Measurements from ENCODE around the gene MIOX. TPM values are rescaled to one million over a fixed set of nuclear protein-coding genes. Genes with fewer than 3 reads are reported as not detected.
"Not testable (repeated sequence)": the region's sequence is repeated elsewhere in the genome, so short reads cannot be mapped to it uniquely, and the experiment has no call there.

Gene MIOX
- total RNA-seq, 4 donors from 2014 or later, result not detected

DNA sequence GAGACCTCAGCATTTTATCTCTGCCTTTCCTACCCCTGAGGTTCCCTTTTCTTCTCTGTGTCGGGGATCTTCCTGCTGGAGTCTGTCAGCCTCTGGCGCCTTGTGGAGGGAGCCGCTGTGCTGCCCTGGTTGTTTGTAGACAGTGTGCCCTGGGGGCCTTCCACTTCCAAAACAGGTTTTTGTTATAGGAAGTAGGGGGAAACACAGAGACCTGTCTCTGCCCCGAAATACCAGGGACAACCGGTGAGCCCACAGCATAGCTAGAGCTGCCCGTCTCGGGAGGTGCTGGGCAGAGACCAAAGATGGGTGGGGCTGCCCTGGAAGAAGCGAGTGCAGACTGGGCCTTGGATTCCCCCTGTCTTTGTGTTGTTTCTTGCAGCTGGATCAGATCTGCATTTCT, 29.4 kb downstream of the MIOX start:
- WGBS, 2 donors, result 43 to 53% methylated on average over 3 to 4 of the region's 8 CpGs
- peaks cover 14 to 78% (median 15%) of the 10 kb centered on the region in 3 donors for H3K36me3 ChIP-seq
- H3K4me3 ChIP-seq, result no peak overlapping the region
- TF ChIP-seq POLR2A (IDR thresholded peaks at IDR 0.05) (no peak), CTCF (IDR thresholded peaks at IDR 0.05) (no peak)
- no peak overlapping the region for H3K27ac ChIP-seq
- no peaks in the 10 kb centered on the region for H3K27me3 ChIP-seq
- H3K4me1 ChIP-seq, result peaks cover 0 to 12% (median 0%) of the 10 kb centered on the region in 3 donors
- no peaks in the 10 kb centered on the region for H3K9me3 ChIP-seq
- intact Hi-C loops (cut with DNase I), result no loop called here
- DNase-seq, result no peak

DNA sequence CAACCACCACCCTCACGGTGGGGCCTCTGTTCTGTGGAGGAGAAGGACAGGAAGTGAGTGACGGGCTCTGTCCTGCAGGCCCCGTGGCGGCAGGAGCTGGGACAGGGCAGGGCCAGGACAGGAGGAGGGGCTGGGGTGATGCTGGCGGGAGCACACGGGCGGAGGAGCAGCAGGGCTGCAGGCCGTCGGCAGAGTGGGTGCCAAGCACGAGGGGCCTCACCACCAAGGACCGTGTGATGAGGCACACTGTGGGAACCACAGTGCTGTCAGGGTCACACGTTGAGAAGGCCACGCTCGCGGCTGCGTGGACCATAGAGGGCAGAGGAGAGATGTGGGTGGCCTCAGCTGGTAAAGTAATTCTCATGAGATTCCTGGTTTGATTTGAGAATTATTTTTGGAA, 30.2 kb downstream of the MIOX start:
- no peaks in the 10 kb centered on the region for H3K9me3 ChIP-seq
- 43% methylated on average over 2 of the region's 16 CpGs; no CpG with 5 or more reads in 1 of the 2 donors for WGBS, 2 donors
- intact Hi-C loops (cut with DNase I), result no loop called here
- H3K36me3 ChIP-seq, result peaks cover 18 to 81% (median 23%) of the 10 kb centered on the region in 3 donors
- TF ChIP-seq CTCF (IDR thresholded peaks at IDR 0.05) (no peak), POLR2A (IDR thresholded peaks at IDR 0.05) (no peak)
- no peak for DNase-seq
- H3K27me3 ChIP-seq, result no peaks in the 10 kb centered on the region
- peaks cover 0 to 10% (median 0%) of the 10 kb centered on the region in 3 donors for H3K4me1 ChIP-seq
- no peak overlapping the region for H3K27ac ChIP-seq
- no peak overlapping the region for H3K4me3 ChIP-seq

- intact Hi-C loops (cut with DNase I), result no loop called here
- no peaks in the 10 kb centered on the region for H3K27me3 ChIP-seq
- peaks cover 24 to 81% (median 31%) of the 10 kb centered on the region in 3 donors for H3K36me3 ChIP-seq
- H3K9me3 ChIP-seq, result no peaks in the 10 kb centered on the region
- TF ChIP-seq CTCF (IDR thresholded peaks at IDR 0.05), result no peak
- TF ChIP-seq POLR2A (IDR thresholded peaks at IDR 0.05), result no peak
- peaks cover 0 to 7% (median 0%) of the 10 kb centered on the region in 3 donors for H3K4me1 ChIP-seq
- no peak for DNase-seq
- no peak overlapping the region for H3K4me3 ChIP-seq
- 86 to 88% methylated on average over 6 to 8 of the region's 20 CpGs for WGBS, 2 donors
- H3K27ac ChIP-seq, result no peak overlapping the region
These were observed 31.0 kb downstream of the MIOX start for GRCh38 chr22:50517495-50518260.

- 77 to 100% methylated on average over 1 to 3 of the region's 7 CpGs for WGBS, 2 donors
- no peak for TF ChIP-seq CTCF (IDR thresholded peaks at IDR 0.05)
- TF ChIP-seq POLR2A (IDR thresholded peaks at IDR 0.05), result no peak
- Histone ChIP-seq H3K36me3 (peaks cover 33 to 82% (median 41%) of the 10 kb centered on the region in 3 donors), H3K9me3 (no peaks in the 10 kb centered on the region), H3K4me1 (peaks cover 0 to 13% (median 2%) of the 10 kb centered on the region in 3 donors), H3K4me3 (no peak overlapping the region), H3K27ac (no peak overlapping the region), H3K27me3 (no peaks in the 10 kb centered on the region)
- intact Hi-C loops (cut with DNase I), result no loop called here
- no peak for DNase-seq
These were observed 31.9 kb downstream of the MIOX start for GRCh38 chr22:50518606-50519005.

DNA sequence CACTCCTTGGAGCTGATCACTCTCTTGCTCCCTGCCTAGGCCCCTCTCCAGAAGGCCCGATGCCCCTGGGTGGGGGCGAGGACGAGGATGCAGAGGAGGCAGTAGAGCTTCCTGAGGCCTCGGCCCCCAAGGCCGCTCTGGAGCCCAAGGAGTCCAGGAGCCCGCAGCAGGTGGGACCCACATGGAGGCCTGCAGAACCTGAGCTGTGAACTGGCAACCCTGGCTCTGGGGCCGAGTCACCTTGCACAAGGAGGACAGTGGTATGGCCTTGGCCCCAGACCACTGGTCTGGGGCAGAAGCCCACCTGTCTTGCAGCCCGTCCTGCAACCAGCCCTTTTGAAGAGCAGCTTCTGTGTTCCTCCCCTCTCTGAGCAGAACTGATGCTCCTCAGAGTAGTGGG, 32.5 kb downstream of the MIOX start:
- intact Hi-C loops (cut with DNase I), result no loop called here
- H3K4me1 ChIP-seq, result peaks cover 4 to 19% (median 7%) of the 10 kb centered on the region in 3 donors
- no peaks in the 10 kb centered on the region for H3K27me3 ChIP-seq
- no CpG with 5 or more reads among the region's 8 CpGs for WGBS, 2 donors
- H3K4me3 ChIP-seq, result no peak overlapping the region
- H3K27ac ChIP-seq, result no peak overlapping the region
- TF ChIP-seq POLR2A (IDR thresholded peaks at IDR 0.05) (no peak), CTCF (IDR thresholded peaks at IDR 0.05) (no peak)
- no peak for DNase-seq
- peaks cover 39 to 87% (median 42%) of the 10 kb centered on the region in 3 donors for H3K36me3 ChIP-seq
- H3K9me3 ChIP-seq, result no peaks in the 10 kb centered on the region

DNA sequence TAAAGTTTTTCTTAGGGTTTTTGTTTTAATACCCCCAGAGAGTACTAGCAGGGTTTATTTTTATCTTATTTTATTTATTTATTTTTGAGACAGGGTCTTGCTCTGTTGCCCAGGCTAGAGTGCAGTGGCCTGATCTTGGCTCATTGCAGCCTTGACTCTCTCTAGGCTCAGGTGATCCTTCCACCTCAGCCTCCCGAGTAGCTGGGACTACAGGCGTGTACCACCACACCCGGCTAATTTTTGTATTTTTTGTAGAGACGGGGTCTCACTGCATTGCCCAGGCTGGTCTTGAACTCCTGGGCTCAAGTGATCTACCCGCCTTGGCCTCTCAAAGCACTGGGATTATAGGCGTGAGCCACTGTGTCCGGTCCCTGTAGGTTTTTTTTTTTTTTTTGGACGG, 33.5 kb downstream of the MIOX start:
- Histone ChIP-seq H3K4me1 (peaks cover 15 to 29% (median 15%) of the 10 kb centered on the region in 3 donors), H3K36me3 (peaks cover 39 to 81% (median 42%) of the 10 kb centered on the region in 3 donors)
- not testable (repeated sequence) for H3K27me3 ChIP-seq, H3K4me3 ChIP-seq, DNase-seq, H3K9me3 ChIP-seq, H3K27ac ChIP-seq
- 97% methylated on average over 8 of the region's 8 CpGs for WGBS, 2 donors
- intact Hi-C loops (cut with DNase I), result loop anchor here (10.0 kb wide), 1 partner anchor 95 kb away; no protein-coding TSS in a partner anchor
